PC-3 (cell line): ENCODE results near the gene ULK4. TPM values are rescaled to one million over a fixed set of nuclear protein-coding genes. Genes with fewer than 3 reads are reported as not detected.

Source experiments
- ATAC-seq: fragments of 200-7000 bp; cut with Tn5 transposase; 2 replicates; pipeline ENCODE4 v1.9.1; 2020; ENCODE audit warnings: mild to moderate bottlenecking, moderate library complexity
- BruUV-seq: library from RNA; stranded (reverse); fragments of 400-500 nt; replicated peaks from 2 replicates; lab custom pipeline; 2021; lab: Mats Ljungman, UMichigan
- CTCF ChIA-PET: fragments of 300-600 bp; sonication (Branson Sonifier 250); formaldehyde crosslinking; loops from one replicate; lab custom pipeline; 2022; ENCODE audit warnings: antibody characterized with exemption; lab: Charles Lee
- POLR2A ChIA-PET: fragments of 300-600 bp; sonication (Branson Sonifier 250); formaldehyde crosslinking; loops from one replicate; lab custom pipeline; 2022; ENCODE audit warnings: antibody characterized with exemption; ENCODE audit not compliant: unreplicated experiment; lab: Charles Lee
- DNase-seq: peaks from one replicate; pipeline ENCODE4 v3.0.0-alpha.2; 2015
- H2AFZ ChIP-seq: fragments of 300-600 bp; sonication (generic); 2 replicates; pipeline ENCODE4 v1.6.0; 2016; ENCODE audit warnings: antibody characterized with exemption, low read length
- H3F3A ChIP-seq: fragments of 300-600 bp; sonication (generic); one replicate; pipeline ENCODE4 v1.6.0; 2017; ENCODE audit warnings: antibody characterized with exemption, low read length, control low read depth, mild to moderate bottlenecking; ENCODE audit not compliant: unreplicated experiment
- H3K27ac ChIP-seq: fragments of 300-600 bp; sonication (generic); 2 replicates; pipeline ENCODE4 v1.5.1; 2016; ENCODE audit warnings: mild to moderate bottlenecking, low read length
- H3K27me3 ChIP-seq: fragments of 300-600 bp; sonication (generic); 2 replicates; pipeline ENCODE4 v1.6.1; 2016; ENCODE audit warnings: low read length, mixed read lengths
- H3K36me3 ChIP-seq: fragments of 300-600 bp; sonication (generic); 2 replicates; pipeline ENCODE4 v1.6.1; 2016; ENCODE audit warnings: low read depth, mixed run types, low read length, mixed read lengths
- H3K4me1 ChIP-seq: fragments of 300-600 bp; sonication (generic); 2 replicates; pipeline ENCODE4 v1.5.1; 2016; ENCODE audit warnings: low read length; ENCODE audit not compliant: insufficient read depth
- H3K4me2 ChIP-seq: fragments of 300-600 bp; sonication (generic); 2 replicates; pipeline ENCODE4 v1.6.0; 2016; ENCODE audit warnings: low read length
- H3K4me3 ChIP-seq: fragments of 300-600 bp; sonication (generic); 2 replicates; pipeline ENCODE4 v1.5.1; 2016; ENCODE audit warnings: mild to moderate bottlenecking, low read length, mixed read lengths
- H3K79me2 ChIP-seq: fragments of 300-600 bp; sonication (generic); 2 replicates; pipeline ENCODE4 v1.6.1; 2017; ENCODE audit warnings: low read length, mixed read lengths
- H3K9ac ChIP-seq: fragments of 300-600 bp; sonication (generic); 2 replicates; pipeline ENCODE4 v1.6.0; 2016; ENCODE audit warnings: mild to moderate bottlenecking, low read length
- H3K9me2 ChIP-seq: fragments of 300-600 bp; sonication (generic); replicated peaks from 2 replicates; pipeline ENCODE4 v1.6.1; 2016; ENCODE audit warnings: mixed run types, low read length, mixed read lengths
- H3K9me3 ChIP-seq: fragments of 300-600 bp; sonication (generic); 2 replicates; pipeline ENCODE4 v1.6.1; 2016; ENCODE audit warnings: low read length, mixed read lengths
- H4K20me1 ChIP-seq: fragments of 300-600 bp; sonication (generic); 2 replicates; pipeline ENCODE4 v1.6.1; 2016; ENCODE audit warnings: low read length, mixed read lengths
- EZH2 ChIP-seq: fragments of 300-600 bp; sonication (generic); IDR thresholded peaks from one replicate; pipeline ENCODE4 v1.6.1; 2017; ENCODE audit warnings: antibody characterized with exemption, mild to moderate bottlenecking, low read length; ENCODE audit not compliant: unreplicated experiment
- EZH2phosphoT487 ChIP-seq: fragments of 300-600 bp; sonication (generic); IDR thresholded peaks from 2 replicates; pipeline ENCODE4 v1.6.1; 2018; ENCODE audit warnings: mild to moderate bottlenecking, antibody characterized with exemption, low read length, borderline replicate concordance
- intact Hi-C: fragments of 100-400 bp; cut with micrococcal nuclease; formaldehyde crosslinking; loops from 2 replicates; pipeline ENCODE4 v1.9.0; 2023
- total RNA-seq: library from RNA; depleted of rRNA; stranded (reverse); fragments of >200 nt; gene quantifications from 2 replicates; pipeline ENCODE4 v1.2.3, GENCODE V29; 2014
- TF ChIP-seq, protein P1 (sequence below): fragments of 300-600 bp; sonication (generic); conservative IDR thresholded peaks from 2 replicates; pipeline ENCODE4 v1.5.1; 2017; ENCODE audit warnings: antibody characterized with exemption, low read depth, mild to moderate bottlenecking, low read length

Gene ULK4
- total RNA-seq, 1 experiment from 2014 or later: 4.8 TPM

- H2AFZ ChIP-seq: no peak overlapping the region
- no peak overlapping the region for H3K9ac ChIP-seq
- no peak overlapping the region for H3K4me2 ChIP-seq
- intact Hi-C loops: no loop called here
- ChIA-PET CTCF (no interaction called here), POLR2A (no interaction called here)
- BruUV-seq: no TSS peak
- H3K4me1 ChIP-seq: 0 out of 2 replicates have a peak, but pooled peaks cover 3% of the 10 kb centered on the region
- no peaks in the 10 kb centered on the region for H4K20me1 ChIP-seq
- no peak for TF ChIP-seq EZH2phosphoT487
- no peak for TF ChIP-seq EZH2
- TF ChIP-seq, protein P1, sequence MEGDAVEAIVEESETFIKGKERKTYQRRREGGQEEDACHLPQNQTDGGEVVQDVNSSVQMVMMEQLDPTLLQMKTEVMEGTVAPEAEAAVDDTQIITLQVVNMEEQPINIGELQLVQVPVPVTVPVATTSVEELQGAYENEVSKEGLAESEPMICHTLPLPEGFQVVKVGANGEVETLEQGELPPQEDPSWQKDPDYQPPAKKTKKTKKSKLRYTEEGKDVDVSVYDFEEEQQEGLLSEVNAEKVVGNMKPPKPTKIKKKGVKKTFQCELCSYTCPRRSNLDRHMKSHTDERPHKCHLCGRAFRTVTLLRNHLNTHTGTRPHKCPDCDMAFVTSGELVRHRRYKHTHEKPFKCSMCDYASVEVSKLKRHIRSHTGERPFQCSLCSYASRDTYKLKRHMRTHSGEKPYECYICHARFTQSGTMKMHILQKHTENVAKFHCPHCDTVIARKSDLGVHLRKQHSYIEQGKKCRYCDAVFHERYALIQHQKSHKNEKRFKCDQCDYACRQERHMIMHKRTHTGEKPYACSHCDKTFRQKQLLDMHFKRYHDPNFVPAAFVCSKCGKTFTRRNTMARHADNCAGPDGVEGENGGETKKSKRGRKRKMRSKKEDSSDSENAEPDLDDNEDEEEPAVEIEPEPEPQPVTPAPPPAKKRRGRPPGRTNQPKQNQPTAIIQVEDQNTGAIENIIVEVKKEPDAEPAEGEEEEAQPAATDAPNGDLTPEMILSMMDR: no peak
- DNase-seq: peak; percentile 53
- H3K79me2 ChIP-seq: no peaks in the 10 kb centered on the region
- H3K27ac ChIP-seq: no peak overlapping the region
- no peaks in the 10 kb centered on the region for H3K9me2 ChIP-seq
- no peaks in the 10 kb centered on the region for H3F3A ChIP-seq
- no peaks in the 10 kb centered on the region for H3K9me3 ChIP-seq
- H3K36me3 ChIP-seq: no peaks in the 10 kb centered on the region
- ATAC-seq: peak; percentile 94
- no peaks in the 10 kb centered on the region for H3K27me3 ChIP-seq
- no peak overlapping the region for H3K4me3 ChIP-seq
Observed at GRCh38 chr3:41907330-41908073, 54.4 kb downstream of the ULK4 start.

DNA sequence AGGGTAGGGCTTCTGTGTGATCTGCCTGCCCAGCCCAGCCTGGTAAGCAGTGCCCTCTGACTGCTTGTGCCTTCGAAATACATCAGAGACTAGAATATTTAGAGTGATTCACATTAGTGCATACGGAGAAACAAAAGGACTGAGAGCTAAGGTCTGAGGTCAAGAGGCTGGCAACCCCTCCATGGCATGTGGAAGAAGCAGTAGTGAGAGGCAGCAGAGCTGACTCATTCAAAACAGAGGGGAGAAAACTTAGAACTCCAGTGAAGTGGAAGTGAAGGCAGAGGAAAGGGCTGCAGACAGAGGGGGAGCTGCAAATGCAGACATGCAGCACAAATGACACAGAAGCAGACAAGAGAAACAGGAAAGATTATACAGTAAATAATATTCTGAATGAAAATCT is 61.6 kb downstream of the ULK4 start:
- Histone ChIP-seq H3K27ac (no peak overlapping the region), H2AFZ (no peak overlapping the region), H3K36me3 (no peaks in the 10 kb centered on the region), H3K4me2 (no peak overlapping the region), H3K27me3 (no peaks in the 10 kb centered on the region), H4K20me1 (no peaks in the 10 kb centered on the region), H3K4me3 (no peak overlapping the region), H3F3A (no peaks in the 10 kb centered on the region), H3K9ac (no peak overlapping the region), H3K9me2 (no peaks in the 10 kb centered on the region), H3K9me3 (no peaks in the 10 kb centered on the region), H3K79me2 (no peaks in the 10 kb centered on the region), H3K4me1 (no peaks in the 10 kb centered on the region)
- ATAC-seq (no peak), DNase-seq (peak; percentile 24)
- TF ChIP-seq, protein P1: no peak
- no peak for TF ChIP-seq EZH2
- no peak for TF ChIP-seq EZH2phosphoT487
- CTCF ChIA-PET: no interaction called here
- intact Hi-C loops: no loop called here
- POLR2A ChIA-PET: no interaction called here
- BruUV-seq: no TSS peak

DNA sequence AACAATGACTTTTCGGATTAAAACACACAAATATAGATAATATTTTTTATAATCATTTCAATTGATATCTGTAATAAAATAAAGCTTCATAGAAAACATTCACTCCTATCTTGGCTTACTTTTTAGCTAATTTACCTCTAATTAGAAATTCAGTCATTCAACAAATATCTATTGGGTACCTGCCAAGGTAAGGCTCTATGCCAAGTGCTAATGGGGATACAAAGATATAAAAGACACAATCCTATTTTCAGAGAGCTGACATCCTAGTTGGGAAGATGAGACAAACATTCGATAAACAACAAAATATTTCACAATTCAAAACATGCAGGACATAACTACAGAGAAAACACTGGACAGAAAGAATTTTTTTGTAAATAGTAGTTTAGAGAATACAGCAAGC is 63.3 kb downstream of the ULK4 start:
- H4K20me1 ChIP-seq: no peaks in the 10 kb centered on the region
- no peaks in the 10 kb centered on the region for H3K27me3 ChIP-seq
- BruUV-seq: no TSS peak
- TF ChIP-seq EZH2phosphoT487: no peak
- no peak for TF ChIP-seq EZH2
- TF ChIP-seq, protein P1: no peak
- no peaks in the 10 kb centered on the region for H3K4me1 ChIP-seq
- H3F3A ChIP-seq: no peaks in the 10 kb centered on the region
- DNase-seq (no peak), ATAC-seq (no peak)
- H3K79me2 ChIP-seq: no peaks in the 10 kb centered on the region
- POLR2A ChIA-PET: no interaction called here
- no peak overlapping the region for H3K4me3 ChIP-seq
- no peak overlapping the region for H3K4me2 ChIP-seq
- H3K9me2 ChIP-seq: no peaks in the 10 kb centered on the region
- no peak overlapping the region for H3K9ac ChIP-seq
- H3K27ac ChIP-seq: no peak overlapping the region
- H3K36me3 ChIP-seq: no peaks in the 10 kb centered on the region
- H3K9me3 ChIP-seq: no peaks in the 10 kb centered on the region
- CTCF ChIA-PET: no interaction called here
- H2AFZ ChIP-seq: no peak overlapping the region
- intact Hi-C loops: loop anchor here (10.0 kb wide), 1 partner anchor 546 kb away; no protein-coding TSS in a partner anchor
